ENCODE measurements around the gene CCNJL.

Gene CCNJL

DNA sequence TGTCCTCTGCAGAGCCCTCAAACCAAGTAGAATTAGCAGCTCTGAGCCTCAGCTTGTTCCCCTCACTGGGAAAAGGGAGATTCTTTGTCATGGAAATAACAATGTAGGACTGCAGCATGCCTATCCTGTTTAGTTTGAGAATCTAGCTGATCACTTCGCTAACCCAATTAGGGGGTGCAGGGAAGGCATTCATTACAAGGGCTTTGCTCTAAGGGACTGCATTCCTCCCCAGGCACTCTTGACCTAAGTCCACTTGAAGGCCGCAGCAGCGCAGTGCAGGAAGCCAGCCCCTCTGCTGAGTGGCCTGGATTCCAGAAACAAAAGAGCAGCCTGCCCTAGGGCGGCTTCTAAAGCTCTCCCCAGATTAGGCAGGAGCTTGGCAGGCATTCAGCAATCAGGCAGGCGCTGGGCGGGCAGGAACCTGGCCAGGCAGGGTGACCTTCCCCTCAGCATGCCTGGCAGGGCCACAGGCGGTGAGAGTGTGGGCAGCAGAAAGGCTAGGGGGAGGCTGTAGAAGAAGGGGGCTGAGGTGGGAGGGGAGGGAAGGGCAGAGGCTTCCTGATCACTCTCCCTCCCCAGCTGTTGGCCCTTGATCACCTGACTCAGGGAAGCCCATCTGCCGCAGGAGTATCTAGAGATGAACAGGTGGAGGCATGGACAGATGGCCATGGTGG lies 24.8 kb downstream of the CCNJL start:
- no peak for DNase-seq

DNA sequence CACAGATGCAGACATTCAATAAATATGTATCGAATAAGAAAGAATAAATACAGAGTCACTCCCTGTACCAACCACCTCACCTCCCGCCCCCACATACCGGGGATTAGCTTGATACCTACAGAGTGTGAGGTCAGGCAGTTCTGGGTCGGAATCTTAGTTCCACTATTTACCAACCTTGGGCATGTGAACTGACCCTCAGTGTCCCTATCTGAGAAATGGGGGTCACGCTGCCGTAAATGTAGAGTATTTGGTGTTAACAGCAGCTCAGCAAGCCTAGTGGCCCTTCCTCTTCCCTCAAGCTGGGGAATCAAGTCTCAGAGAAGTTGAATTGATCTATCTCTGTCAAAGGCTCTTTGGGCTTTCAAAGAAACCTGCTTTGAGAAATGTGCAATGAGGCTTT lies 25.4 kb downstream of the CCNJL start:
- DNase-seq, result no peak

DNA sequence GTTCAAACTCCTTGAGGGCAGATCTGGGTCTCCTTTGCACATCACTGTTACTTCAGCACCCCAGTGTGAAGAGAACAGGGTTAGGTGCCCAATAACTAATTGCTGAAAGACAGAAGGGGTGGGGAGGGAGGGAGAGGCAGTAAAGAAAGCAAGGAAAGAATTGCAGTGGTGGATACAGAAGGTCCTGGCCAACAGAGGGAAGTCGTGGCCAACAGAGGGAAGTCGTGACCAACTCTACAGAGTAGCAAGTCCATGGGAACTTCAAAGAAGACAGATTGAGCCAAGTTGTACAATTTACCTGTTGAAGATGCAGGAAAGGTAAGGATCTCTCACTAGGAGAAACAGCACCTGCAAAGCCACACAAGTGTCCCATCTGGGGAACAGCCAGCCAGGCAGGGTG lies 27.0 kb downstream of the CCNJL start:
- no peak for DNase-seq

DNA sequence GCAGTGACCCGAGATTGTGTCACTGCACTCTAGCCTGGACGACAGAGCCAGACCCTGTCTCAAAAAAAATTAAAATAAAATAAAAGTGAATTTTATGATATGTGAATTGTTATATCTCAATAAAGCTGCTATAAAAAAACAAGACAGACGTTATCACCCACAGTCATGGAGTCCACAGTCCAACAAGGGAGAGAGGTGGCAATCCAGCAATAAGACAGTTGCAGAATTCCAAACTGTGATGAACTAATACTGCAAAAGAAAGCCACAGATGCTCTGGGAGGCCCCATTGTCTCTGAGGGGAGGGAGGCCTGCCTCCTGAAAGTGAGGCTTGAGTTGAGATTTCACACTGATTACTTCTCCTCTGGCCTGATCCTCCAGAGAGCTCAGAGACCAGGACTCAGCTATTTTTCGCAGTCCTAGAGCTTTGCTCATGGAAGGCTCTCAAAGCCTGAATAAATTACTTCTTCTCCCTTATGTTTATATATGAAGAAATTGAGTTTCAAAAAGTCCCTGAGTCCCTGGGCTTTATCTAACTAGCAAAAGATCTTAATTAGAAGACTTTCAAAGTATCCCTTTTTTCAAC lies 28.0 kb downstream of the CCNJL start:
- no peak for DNase-seq

DNA sequence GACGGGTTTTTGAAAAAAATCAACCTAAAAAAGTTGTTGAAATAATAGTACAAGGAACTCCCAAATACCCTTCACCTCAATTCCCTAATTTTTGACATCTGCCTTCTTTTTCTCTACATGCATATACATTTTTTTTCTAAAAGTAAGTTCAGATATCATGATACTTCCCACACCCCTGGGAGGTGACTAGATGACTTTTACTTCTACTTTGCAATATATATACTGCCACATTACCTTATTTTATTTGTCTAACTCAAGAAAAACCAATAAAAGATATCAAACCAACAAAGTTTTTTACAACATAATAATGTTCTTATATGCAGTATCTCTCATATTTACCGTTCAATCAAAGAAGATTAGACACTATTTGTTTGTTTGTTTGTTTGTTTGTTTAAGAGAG lies 31.1 kb downstream of the CCNJL start:
- no peak for DNase-seq

DNA sequence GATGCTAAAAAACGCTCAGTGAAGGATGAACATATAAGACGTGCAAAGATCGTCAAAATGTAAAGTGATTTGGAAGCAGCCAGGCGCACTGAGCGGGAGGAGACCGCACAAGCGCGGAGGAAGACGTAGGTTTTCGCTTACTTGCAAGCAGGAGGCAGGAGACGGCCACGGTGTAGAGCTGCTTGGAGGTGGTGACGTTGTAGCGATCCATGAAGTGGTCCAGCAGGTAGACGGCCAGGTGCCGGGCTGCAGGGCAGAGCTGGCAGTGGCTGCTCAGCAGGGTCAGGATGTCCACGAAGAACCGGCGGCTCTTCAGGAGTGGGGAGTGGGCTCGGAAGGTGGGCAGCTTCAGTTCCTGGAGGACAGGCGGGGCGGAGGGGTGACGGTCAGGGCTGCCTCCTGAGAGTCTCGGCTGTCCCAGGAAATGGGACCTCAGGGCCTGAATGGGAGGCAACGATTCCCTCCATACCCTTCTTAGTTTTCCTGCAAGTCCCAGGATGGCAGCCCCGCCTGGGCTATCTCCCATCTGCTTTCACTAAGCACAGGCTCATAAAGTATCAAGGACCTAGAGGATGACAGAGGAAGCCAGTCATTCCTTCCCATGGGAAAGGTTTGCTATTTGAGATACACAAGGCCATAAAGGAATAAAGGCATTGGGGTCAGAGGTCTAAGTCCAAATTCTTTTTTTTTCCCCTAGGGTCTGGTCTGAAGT lies 31.8 kb downstream of the CCNJL start:
- DNase-seq, result no peak

DNA sequence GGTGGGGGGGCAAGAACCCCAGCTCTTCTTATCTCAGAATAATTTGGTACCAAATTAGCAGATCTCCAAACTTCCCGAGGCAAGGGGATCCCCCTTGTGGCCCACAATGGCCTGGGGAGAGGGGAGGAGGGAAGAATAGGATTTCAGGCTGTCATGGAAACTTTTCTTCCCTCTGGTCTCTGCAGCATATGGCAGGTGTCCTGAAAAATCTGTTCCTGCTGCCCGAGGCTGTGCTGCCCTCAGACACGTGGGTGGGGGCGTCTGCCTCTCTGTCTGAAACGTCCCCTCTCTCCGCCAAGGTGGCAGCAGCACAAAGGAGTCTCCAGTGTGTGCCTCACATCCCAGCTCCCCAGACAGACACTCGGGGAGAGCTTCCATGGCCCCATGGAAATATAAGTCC lies 34.0 kb downstream of the CCNJL start:
- DNase-seq, result no peak

DNA sequence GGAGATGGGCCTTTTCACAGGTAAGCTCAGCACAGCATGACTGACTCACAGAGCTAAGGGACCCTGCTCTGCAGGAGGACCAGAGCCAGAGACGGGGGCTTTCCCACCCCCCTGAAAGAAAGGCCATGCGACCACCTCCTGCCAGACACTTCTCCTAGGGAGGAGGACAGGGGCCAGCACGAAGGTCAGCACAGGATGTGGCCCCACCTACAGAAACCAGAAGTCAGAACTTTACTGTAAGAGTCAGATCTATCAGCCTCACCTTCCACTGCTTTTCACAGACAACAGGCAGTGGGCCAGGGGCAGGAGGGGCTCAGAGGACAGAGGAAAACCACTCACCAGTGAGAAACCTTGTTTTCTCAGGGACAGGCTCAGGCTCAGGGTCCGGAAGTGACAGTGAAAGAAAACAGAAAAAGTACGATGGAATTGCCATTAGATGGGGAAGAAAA lies 37.9 kb downstream of the CCNJL start:
- no peak for DNase-seq

DNA sequence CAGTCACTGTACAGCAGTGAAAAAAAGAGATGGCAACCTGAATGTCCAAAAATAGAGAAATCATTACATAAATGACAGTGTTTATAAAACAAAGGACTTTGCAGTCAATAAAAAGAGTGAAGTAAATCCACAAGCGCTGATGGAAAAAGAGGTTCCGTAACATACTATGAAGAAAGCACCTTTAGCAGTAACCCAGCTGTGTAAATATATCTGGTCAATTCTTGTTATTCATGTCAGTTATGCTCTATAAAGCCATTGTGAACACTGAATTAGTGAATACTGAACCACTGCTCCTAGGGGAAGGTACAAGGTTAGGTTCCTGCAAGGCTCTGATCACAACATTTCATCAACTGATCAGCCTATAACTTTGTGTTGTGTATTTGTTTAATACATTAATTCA lies 39.5 kb downstream of the CCNJL start:
- no peak for DNase-seq

DNA sequence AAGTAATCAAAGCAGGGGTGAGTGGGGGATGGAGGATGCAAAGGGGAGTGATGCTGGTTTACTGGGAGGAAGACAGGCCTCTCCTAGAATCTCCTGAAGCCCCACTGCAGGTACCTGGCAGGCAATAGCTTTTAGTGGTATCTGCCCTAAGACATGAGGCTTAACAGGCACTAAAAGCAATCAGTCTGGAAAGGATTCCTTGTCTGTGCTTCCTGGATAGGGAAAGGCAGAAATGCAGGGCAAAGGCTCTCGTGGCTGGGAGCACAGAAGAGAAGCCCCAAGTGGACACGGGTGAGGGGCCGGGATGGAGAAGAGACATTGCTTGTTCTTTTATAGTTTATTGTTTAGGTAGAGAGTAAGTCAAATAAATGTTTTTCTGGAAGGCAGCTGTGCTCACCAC lies 40.1 kb downstream of the CCNJL start:
- no peak for DNase-seq

DNA sequence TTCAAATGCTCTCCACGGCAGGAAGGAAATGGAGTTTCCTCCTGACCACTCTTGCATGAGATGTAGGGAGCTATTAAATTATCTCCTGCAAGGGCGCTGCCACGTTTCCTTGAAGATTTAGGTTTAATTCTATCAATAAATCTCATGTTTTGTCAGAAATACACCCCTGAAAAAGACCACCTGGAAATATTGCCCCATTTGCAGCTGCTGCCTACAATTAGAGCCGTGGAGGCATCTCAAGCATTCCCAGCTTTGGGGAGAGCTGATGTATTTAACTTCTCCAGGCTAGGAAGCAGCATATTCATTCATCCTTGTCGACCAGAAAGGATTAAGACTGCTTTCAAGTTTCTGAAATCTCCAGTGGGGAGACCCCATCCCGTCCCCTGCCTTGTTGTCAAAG lies 40.5 kb downstream of the CCNJL start:
- no peak for DNase-seq

DNA sequence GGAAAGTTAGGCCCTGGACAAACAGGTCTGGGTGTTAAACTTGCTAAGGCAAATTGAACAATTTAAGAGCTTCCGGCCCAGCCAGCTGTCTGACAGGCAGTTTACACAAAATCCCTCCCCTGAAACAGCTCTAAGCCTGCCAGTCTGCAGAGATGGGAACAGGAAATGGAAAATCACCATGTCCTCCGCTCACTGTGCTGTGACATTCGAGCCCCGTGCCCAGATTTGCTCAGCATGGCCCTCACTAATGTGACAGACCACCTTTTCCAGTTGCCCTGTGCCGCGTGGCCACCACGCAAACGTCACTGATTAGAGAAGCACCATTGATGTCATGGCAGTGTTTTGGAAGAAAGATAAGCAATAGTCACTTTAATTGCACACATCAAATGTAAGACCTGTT lies 41.0 kb downstream of the CCNJL start:
- no peak for DNase-seq

DNA sequence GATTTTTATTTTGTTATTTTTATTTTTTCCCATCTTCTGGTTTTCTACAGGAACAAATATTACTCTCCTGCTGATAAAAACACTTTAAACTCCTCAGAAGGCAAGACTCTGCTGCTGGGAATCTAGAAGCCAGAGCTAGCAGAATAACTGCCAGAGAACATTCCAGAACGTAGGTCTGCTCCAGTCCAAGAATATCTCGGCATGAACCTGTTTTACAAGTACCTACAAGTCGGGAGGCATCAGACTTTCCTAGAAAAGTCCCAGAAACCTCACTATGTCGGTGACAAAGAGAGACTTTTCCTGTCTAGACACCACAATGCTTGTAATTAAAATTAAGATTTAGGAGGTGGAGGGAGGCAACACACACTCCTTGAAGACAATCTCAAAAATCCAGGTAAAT lies 41.7 kb downstream of the CCNJL start:
- no peak for DNase-seq

DNA sequence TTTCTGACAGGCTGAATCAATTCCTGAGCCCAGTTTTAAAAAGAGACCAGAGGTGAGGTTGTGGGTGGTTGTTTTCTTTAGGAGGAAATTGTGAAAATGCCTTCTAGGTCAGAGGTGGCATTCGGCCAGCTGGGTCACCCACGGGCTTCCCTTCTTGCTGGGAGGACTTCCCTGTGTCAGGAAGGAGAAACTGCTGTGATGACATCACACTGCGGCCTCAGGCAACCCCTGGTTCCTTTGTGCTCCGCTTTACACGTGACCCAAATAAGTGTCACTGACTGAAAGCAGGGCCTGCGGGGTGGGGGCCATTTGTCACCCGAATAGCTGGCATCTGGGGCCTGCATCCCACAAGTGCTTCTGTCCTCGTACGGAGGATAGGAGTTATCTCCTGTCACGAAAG lies 43.3 kb downstream of the CCNJL start:
- DNase-seq, result no peak

DNA sequence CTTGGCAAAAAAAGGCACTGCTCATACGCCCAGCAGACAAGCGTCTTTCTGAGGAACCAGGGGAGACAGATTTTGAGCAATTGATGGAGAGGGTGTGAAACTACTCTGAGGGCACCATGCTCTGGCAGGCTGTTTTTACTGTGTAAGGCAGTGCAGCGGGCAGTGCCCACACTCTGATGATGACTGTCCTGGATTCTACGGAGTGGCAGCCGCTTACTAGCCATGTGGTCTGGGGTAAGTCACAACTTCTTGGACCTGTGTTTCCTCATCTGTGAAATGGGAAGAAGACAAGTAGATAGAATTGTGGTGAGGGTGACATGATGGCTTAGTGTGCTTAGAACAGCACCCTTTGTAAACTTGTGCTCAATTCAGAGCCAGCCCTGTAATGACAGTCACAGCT lies 44.2 kb downstream of the CCNJL start:
- DNase-seq, result no peak

DNA sequence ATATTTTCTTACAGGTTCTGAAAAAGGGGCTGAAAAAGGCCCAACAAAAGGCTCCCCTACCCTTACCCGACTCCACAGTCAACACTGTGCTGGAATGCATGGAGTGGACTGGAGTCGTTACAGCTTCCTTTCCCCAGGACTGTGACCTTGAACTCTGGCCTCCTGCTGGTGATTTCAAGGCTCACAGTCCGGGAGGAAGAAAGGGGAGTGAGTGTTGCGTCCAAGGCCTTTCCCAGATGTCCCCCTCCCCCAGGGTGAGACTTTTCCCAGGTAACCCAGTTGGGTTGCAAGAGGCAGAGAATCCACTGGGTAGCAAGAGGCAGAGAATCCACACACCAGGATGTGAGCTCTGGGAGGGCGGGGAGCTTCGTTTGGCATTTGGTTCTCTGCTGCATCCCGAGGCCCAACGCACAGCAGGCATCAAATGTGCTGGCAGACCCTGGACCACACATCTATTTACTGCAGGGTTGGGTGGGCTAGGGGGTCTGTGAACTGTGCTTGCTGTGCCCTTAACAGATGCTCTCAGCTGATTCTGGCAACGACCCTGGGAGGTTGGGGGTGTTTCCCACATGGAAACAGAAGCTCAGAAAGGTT lies 45.5 kb downstream of the CCNJL start:
- DNase-seq, result no peak

DNA sequence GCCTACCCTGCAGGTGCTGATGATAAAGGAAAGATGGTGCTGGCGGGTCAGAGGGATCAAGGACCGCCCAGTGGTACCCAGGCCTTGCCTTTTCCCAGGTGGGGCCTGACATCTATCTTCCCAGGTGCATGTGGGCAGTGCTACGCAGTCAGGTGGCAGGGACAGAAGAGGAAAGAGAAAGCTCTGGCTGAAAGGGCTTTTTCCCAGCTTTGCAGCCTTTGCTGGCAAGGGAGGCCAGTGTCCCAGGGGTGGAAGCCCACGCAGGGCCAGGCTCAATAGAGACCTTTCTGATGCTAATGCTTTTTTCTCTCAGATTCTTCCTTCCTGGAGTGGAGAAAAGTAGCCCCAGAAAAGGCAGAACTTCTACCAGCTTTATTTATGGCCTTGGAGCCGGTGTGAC lies 46.3 kb downstream of the CCNJL start:
- DNase-seq, result no peak

DNA sequence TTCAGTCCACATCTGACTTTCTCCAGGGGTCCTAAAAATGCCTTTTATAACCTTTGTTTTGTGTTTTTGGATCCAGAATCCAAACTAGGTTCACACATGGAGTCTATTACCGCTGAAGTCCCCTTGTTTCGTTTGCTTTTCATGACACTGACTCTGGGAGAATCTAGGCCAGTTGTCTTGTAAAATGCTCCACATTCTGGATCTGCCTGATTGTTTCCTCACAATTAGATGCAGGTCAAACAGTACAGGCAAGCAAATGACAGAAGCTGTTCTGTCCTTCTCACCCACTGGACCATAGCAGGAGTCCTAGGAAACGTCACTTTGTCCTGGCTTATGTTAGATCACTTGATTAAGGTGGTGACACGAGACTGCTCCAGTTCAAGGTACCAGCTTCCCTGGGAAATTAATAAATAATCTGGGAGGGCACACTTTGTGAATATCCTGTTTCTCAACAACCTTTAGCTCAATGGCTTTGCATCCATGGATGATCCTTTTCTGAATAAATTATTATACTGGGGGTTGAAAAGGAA lies 49.0 kb downstream of the CCNJL start:
- DNase-seq, result no peak

DNA sequence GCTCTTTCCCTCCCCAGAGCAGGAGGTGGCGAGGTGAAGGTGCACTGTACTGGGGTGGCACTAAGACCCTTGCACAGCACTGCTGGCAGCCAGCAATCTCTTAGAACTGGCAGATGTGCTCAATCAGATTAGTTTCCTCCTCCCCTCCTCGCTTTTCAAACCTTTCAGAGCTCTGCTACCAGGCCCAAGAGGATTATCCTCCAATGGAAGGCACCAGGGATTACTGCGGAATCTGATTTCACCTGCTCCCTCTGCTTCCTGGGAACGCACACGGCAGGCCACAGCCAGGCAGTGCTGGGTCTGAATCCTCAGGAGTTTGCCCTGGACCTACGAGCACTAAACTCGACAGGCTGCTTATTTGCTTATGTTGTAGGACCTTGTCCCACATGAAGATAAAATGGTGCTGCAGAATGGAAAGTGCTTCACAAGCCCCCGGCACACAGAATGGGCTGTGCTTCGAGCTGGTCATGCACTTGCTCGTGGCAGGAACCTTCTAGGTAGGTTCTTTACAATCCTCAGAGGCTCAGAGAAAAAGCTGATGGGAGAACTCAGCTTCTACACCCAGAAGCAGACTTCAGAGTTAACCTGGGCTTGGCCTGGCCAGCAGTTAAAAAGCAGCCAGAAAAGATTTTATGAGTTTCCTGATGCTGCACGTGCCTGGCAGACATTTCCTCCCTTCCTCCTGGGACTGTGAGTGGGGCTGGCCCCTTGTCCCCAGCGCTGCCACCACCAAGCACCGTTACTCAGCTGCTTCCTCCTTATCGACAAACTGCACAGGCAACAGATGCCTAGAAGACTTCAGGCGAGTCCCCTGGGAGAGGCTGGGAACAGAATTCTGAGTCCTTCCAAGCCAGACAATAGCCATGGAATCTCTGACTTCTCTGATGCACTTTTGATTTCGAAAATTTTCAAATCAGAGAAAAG lies 50.0 kb downstream of the CCNJL start:
- no peak for DNase-seq

DNA sequence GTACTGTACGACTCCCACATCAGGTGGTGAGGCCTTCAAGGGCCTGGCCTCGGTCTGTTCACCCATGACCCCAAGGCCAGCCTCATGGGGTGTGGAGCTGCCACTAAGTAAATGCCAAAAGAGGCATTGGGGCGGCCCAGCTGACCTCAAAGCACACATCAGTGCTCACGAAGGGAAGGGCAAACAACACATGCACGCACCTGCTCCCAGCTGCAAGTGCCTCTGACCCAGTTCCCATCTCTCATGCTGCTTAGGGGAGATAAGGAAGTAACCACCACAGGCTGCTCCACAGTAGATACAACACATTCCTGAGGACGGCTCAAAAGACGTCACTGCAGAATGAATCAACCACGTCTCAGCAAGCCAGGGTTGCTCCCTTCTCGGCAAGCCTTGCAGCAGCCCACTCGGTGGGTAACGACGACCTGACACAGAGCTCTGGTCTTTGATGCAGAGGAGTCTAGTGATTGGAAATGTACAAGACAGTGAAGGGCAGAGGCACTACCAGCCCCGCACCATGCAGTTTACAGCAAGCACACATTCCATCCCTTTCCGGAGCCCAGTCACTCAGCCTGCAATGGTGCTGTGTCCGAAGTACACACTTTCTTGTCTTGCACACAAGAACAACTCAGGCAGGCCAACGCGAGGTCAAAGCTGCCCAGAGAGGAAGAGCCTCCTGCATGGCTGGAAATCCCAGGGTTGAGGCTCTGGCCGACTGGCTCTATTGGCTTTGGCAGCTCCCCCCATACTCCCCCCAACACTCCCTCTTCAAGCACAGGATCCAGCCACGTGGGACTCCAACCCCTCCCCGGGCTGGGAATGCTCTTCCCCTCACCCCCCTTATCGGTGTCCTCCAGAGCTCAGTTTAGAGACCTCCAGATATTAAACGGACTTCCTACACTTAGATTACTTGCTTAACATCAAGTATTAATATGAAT lies 51.2 kb downstream of the CCNJL start:
- no peak for DNase-seq

DNA sequence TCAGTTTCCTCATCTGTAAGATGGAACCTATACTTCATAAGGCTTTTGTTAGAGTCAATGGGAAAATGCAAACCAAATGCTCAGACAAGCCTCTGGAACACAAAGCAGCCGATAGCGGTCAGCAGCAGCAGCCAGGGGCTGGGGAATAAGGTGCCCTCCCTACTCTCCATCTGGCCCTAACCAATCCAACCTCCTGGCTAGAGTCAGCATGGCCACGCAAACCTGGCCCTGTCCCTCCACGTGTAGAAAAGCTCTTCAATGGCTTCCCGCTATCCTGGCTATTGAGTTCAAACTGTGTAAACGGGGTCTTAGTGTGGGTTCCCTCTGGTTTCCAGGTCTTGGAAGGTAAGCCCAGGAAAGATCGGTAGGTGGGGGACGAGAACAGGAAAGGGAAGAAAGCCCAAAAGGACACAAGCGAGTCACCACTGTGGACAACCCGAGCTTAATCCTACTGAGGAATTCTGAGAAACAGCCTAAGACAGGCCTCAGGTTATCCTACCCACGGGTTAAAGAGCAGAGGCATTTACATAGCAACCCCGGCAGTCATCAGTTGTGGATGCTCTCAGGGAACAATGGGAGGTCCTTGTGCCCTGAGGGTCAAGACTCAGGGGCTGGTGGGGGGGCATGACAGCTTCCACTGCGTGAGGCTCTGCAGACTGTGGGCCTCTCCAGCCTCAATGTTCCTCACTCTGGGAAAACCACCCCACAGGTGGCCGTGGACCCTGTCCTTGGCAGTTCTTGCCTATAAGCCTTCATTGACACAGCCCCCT lies 52.2 kb downstream of the CCNJL start:
- no peak for DNase-seq

Data from stimulated activated CD4-positive, alpha-beta T cell treated with anti-CD3 and anti-CD28 coated beads, Interleukin-4, amount 100 ng/mL, for 1 hour (primary cell).